C4-2B (cell line): ENCODE measurements around the gene OR7G2.

Experiments
- ZFX ChIP-seq: fragments of 450-650 bp; IDR thresholded peaks from 2 replicates; pipeline ENCODE4 v1.6.1; 2017
- TF ChIP-seq, protein P1 (sequence below): fragments of 450-650 bp; conservative IDR thresholded peaks from 2 replicates; pipeline ENCODE4 v1.5.1; 2017; ENCODE audit warnings: mild to moderate bottlenecking

DNA sequence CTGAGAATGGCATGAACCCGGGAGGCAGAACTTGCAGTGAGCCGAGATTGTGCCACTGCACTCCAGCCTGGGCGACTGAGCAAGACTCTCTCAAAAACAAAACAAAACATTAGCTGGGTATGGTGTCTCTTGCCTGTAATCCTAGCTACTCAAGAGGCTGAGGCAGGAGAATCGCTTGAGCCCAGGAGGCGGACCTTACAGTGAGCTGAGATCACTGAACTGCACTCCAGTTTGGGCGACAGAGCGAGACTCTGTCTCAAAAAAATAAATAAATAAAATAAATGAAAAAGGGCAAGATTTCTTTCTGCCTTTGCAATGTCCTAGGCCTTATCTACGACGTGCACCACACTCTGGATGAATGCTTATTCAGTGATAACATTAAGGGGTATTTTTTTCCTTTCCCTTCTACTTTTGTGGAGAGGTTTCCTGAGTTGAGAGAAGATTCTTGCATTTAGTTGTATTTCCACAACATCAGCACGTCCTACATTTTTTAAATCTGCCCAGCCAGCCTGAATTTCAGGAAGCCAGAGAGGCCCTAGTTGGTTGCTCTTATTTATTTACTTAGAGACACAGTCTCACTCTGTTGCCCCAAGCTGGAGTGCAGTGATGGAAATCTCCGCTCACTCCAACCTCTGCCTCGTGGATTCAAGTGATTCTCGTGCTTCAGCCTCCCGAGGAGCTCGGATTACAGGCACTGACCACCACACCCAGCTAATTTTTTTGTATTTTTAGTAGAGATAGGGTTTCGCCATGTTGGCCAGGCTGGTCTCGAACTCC, 46.5 kb downstream of the OR7G2 start:
- TF ChIP-seq, protein P1, sequence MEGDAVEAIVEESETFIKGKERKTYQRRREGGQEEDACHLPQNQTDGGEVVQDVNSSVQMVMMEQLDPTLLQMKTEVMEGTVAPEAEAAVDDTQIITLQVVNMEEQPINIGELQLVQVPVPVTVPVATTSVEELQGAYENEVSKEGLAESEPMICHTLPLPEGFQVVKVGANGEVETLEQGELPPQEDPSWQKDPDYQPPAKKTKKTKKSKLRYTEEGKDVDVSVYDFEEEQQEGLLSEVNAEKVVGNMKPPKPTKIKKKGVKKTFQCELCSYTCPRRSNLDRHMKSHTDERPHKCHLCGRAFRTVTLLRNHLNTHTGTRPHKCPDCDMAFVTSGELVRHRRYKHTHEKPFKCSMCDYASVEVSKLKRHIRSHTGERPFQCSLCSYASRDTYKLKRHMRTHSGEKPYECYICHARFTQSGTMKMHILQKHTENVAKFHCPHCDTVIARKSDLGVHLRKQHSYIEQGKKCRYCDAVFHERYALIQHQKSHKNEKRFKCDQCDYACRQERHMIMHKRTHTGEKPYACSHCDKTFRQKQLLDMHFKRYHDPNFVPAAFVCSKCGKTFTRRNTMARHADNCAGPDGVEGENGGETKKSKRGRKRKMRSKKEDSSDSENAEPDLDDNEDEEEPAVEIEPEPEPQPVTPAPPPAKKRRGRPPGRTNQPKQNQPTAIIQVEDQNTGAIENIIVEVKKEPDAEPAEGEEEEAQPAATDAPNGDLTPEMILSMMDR, result no peak
- no peak for TF ChIP-seq ZFX
